Left ventricle myocardium inferior (tissue), 1 donor: ENCODE data around the gene CD160. TPM values are rescaled to one million over a fixed set of nuclear protein-coding genes. Genes with fewer than 3 reads are reported as not detected.

ENCODE experiments used
- DNase-seq: peaks from one replicate; pipeline ENCODE4 v3.0.0-alpha.2; 2020
- H3K27ac ChIP-seq: fragments of 200-600 bp; replicated peaks from 2 replicates; pipeline ENCODE4 v1.8.0; 2021
- H3K27me3 ChIP-seq: fragments of 200-600 bp; 2 replicates; pipeline ENCODE4 v1.8.0; 2021; ENCODE audit warnings: low read depth
- H3K36me3 ChIP-seq: fragments of 200-600 bp; 2 replicates; pipeline ENCODE4 v1.8.0; 2021
- H3K4me1 ChIP-seq: fragments of 200-600 bp; 2 replicates; pipeline ENCODE4 v1.8.0; 2021
- H3K4me3 ChIP-seq: fragments of 200-600 bp; 2 replicates; pipeline ENCODE4 v1.8.0; 2021; ENCODE audit warnings: mild to moderate bottlenecking, moderate library complexity
- H3K9me3 ChIP-seq: fragments of 200-600 bp; replicated peaks from 2 replicates; pipeline ENCODE4 v1.8.0; 2021
- CTCF ChIP-seq: fragments of 200-600 bp; IDR thresholded peaks from 2 replicates; pipeline ENCODE4 v1.8.0; 2021; ENCODE audit warnings: antibody characterized with exemption, mild to moderate bottlenecking, borderline replicate concordance
- intact Hi-C: fragments of 100-400 bp; cut with micrococcal nuclease; formaldehyde crosslinking; loops from one replicate; pipeline ENCODE4 v1.11.0; 2022
- total RNA-seq: library from RNA; stranded (reverse); fragmentation: NEBNext Ultra II Directional; extraction: Animal tissue kit (Norgen Biotek cat#: 25700); gene quantifications from one replicate; pipeline ENCODE4 v1.2.1, GENCODE V29; 2021
- donor health status: DM: no; HTN: yes; CAD: no; lungs with severe emphysema.

CD160 gene
- total RNA-seq, 1 donor from 2014 or later: not detected

- no peak overlapping the region for H3K27ac ChIP-seq
- intact Hi-C loops: no loop called here
- no peak overlapping the region for H3K4me3 ChIP-seq
- DNase-seq: no peak
- H3K36me3 ChIP-seq: no peaks in the 10 kb centered on the region
- H3K9me3 ChIP-seq: no peaks in the 10 kb centered on the region
- peaks cover 3% of the 10 kb centered on the region for H3K27me3 ChIP-seq
- no peaks in the 10 kb centered on the region for H3K4me1 ChIP-seq
- TF ChIP-seq CTCF: no peak
Measured at GRCh38 chr1:145689922-145690321, 29.4 kb upstream of the CD160 start.

GRCh38 chr1:145690587-145691558, 28.4 kb upstream of the CD160 start:
- H3K36me3 ChIP-seq: no peaks in the 10 kb centered on the region
- no peak overlapping the region for H3K27ac ChIP-seq
- intact Hi-C loops: no loop called here
- H3K4me3 ChIP-seq: no peak overlapping the region
- TF ChIP-seq CTCF: no peak
- no peaks in the 10 kb centered on the region for H3K9me3 ChIP-seq
- DNase-seq: no peak
- peaks cover 3% of the 10 kb centered on the region for H3K27me3 ChIP-seq
- peaks cover 5% of the 10 kb centered on the region for H3K4me1 ChIP-seq

GRCh38 chr1:145692785-145693443, 26.4 kb upstream of the CD160 start:
- H3K4me3 ChIP-seq: no peak overlapping the region
- H3K27me3 ChIP-seq: peaks cover 3% of the 10 kb centered on the region
- intact Hi-C loops: no loop called here
- TF ChIP-seq CTCF: no peak
- H3K4me1 ChIP-seq: peaks cover 5% of the 10 kb centered on the region
- H3K27ac ChIP-seq: no peak overlapping the region
- no peaks in the 10 kb centered on the region for H3K9me3 ChIP-seq
- H3K36me3 ChIP-seq: no peaks in the 10 kb centered on the region
- DNase-seq: no peak

GRCh38 chr1:145695821-145696629, 23.3 kb upstream of the CD160 start:
- Histone ChIP-seq H3K4me1 (peaks cover 5% of the 10 kb centered on the region), H3K27ac (no peak overlapping the region), H3K9me3 (no peaks in the 10 kb centered on the region), H3K27me3 (peaks cover 3% of the 10 kb centered on the region), H3K36me3 (no peaks in the 10 kb centered on the region), H3K4me3 (no peak overlapping the region)
- no peak for DNase-seq
- intact Hi-C loops: no loop called here
- no peak for TF ChIP-seq CTCF

- Histone ChIP-seq H3K9me3 (no peaks in the 10 kb centered on the region), H3K27me3 (peaks cover 3% of the 10 kb centered on the region), H3K4me3 (no peak overlapping the region), H3K27ac (no peak overlapping the region), H3K4me1 (peaks cover 5% of the 10 kb centered on the region), H3K36me3 (no peaks in the 10 kb centered on the region)
- intact Hi-C loops: no loop called here
- no peak for DNase-seq
- no peak for TF ChIP-seq CTCF
Measured at GRCh38 chr1:145696630-145696960, 22.7 kb upstream of the CD160 start.
